Tongue (tissue), 2 donors: ENCODE measurements around the gene BCAT1. TPM values are rescaled to one million over a fixed set of nuclear protein-coding genes. Genes with fewer than 3 reads are reported as not detected.
"Not testable (repeated sequence)": the region's sequence is repeated elsewhere in the genome, so short reads cannot be mapped to it uniquely, and the experiment has no call there.

Source experiments
- DNase-seq: peaks from one replicate; pipeline ENCODE4 v3.0.0-alpha.2; 2015
- total RNA-seq: library from RNA; depleted of rRNA; stranded (reverse); fragments of >200 nt; gene quantifications from one replicate; pipeline ENCODE4 v1.2.3, GENCODE V29; 2014

The BCAT1 gene
- total RNA-seq, 1 donor from 2014 or later, result 29.6 TPM

DNA sequence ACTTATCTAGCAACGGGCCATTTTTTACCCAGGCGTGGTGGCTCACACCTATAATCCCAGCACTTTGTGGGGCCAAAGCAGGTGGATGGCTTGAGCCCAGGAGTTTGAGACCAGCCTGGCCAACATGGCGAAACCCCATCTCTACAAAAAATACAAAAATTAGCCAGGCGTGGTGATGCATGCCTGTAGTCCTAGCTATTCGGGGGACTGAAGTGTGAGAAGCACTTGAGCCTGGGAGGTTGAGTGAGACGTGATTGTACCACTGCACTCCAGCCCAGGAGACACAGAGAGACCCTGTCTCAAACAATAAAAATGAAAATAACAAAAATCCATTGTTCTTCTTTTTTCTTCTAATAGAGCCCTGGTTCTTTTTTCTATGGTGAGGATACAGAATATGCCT is 7.5 kb upstream of the BCAT1 start:
- DNase-seq, result not testable (repeated sequence)

GRCh38 chr12:24955853-24956252 is 7.0 kb upstream of the BCAT1 start:
- DNase-seq, result no peak

GRCh38 chr12:24955389-24955788 is 6.5 kb upstream of the BCAT1 start:
- no peak for DNase-seq

DNA sequence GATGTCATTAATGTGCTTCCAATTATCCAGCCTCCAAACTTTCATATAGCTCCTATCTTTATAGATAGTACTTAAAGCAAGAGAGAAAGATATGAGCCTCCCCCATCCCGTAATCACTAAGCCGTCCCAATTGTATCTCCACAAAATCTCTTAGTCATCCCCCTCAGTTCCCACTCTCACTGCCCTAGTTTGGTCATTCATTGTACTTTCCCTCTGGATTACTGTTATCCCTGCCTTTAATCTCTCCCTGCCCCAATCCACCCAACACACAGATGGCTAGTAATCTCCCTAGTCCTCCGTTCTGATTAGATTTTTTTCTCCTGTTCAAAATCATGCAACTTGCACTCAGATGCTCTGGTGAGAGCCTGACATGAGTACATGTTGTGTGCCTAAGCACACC is 5.4 kb upstream of the BCAT1 start:
- no peak for DNase-seq

DNA sequence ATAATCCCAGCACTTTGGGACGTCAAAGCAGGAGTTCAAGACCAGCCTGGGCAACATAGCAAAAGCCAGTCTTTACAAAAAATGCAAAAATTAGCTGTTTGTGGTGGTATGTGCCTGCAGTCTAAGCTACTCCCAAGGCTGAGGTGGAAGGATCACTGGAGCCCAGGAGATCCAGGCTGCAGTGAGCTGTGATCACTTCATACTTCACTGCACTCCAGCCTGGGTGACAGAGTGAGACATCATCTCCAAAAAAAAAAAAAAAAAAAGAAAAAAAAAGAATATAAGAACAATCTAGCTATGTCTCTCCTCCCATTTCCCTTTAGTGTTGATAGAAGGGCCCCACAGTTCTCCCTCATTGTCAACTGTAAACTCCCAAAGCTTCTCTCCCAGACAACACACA is 3.5 kb upstream of the BCAT1 start:
- no peak for DNase-seq

GRCh38 chr12:24950231-24950834 is 1.4 kb upstream of the BCAT1 start:
- DNase-seq, result no peak

DNA sequence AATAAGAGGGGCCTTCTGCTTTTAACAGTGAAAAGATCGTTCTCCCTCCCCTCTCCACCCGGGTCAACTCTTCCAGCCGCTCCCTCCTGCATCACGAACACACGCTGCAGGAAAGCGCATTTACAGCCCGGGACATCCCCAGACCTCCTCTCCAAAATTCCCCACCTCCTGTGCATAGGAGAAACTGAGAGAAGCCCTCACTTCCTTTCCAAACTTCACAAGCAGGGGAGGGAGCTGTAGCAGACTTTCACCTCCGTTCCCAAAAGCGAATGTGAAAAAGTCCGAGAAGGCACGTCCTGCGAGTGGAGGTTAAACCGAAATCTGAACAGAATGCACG is 513 bp downstream of the BCAT1 start:
- peak; percentile 80 for DNase-seq

- peak; percentile 45 for DNase-seq
Measured at GRCh38 chr12:24947541-24948419, 1.1 kb downstream of the BCAT1 start.

GRCh38 chr12:24945845-24946244 is 3.1 kb downstream of the BCAT1 start:
- DNase-seq, result peak; percentile 34

DNA sequence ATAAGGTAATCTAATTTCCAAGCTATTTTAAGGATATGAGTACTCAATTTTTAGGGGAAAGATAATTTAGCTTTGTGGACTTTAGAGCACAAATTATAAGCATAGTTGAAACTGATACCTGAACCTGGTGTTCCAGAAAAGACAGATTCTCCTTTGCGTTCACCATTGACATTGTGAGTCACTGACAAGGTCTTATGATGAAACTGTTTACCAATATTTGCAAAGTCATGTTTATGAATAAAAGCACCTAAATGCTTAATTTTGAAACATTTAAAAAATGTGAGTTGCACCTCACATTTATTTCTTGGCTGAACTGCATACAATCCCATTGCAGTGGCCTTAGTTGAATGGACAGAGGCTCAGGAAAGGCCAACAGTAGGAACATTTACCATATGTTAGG is 3.9 kb downstream of the BCAT1 start:
- no peak for DNase-seq

DNA sequence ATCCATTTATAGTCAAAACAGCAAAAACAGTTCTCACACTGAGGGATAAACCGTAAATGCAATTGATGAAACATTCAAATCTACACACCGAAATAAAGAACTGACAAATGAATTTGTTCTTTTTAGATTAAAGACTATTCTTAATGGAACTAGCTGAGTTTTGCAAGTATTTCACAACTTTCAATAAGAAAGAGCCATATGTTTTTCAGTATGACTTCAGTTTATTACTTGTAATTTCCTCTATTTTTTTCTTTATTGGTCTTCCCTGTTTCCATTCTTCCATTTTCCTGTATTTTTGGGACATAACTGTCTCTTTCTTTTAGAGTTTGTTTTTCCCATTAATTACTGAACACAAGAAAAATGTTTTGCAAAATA is 4.3 kb downstream of the BCAT1 start:
- DNase-seq, result no peak

- DNase-seq, result peak; percentile 94
Measured at GRCh38 chr12:24943947-24944600, 4.8 kb downstream of the BCAT1 start.

DNA sequence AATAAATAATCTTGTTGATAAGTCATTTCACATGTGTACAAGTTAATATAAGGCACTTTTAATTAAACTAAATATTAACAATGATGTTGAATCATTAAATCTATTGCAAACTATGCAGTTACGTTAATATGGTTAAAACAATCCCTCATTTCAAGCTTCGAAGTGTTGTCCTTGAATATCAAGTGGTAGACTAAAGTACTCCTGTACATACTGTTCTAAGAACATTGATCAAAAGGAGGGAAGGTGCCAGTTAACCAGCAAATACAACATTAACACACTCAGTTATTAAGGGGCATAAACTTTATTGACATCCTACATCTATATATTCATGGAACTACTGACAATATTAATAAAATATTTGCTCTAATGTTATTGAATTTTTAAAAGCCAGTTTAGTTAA is 8.7 kb downstream of the BCAT1 start:
- no peak for DNase-seq

GRCh38 chr12:24939551-24939950 is 9.3 kb downstream of the BCAT1 start:
- DNase-seq, result not testable (repeated sequence)

GRCh38 chr12:24938341-24938740 is 10.6 kb downstream of the BCAT1 start:
- no peak for DNase-seq

DNA sequence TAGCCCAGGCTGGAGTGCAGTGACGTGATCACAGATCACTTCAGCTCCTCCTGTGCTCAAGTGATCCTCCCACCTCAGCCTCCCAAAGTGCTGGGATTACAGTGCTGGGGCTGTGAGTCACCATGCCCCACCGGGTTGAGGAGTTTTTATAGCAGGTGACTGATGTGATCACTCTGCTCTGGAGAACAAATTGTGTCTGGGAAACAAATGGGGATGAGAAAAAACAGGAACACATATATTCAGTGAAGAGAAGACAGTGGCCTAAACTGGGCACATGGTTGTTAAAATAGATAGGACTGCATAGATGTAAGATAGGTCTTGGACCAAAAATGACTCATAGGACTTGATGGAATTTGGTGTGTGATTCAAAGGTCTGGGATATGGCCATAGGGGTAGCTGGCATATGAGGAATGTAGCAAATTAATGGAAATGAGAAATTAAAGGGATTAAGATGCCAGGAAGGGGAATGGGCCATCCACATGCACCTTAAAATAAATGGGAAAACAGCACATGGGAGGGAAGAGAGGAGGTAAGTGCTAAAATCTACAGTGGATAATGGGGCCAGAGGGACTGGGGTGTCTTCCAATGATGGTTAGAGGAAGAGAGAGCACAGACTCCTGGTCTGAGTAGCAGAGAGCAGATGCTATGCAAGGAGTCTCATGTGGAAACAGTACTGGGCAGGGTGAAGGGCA is 11.2 kb downstream of the BCAT1 start:
- no peak for DNase-seq

- no peak for DNase-seq
Measured at GRCh38 chr12:24933694-24934407, 15.1 kb downstream of the BCAT1 start.

- peak; percentile 28 for DNase-seq
Measured at GRCh38 chr12:24931666-24932405, 17.1 kb downstream of the BCAT1 start.

- DNase-seq, result no peak
Measured at GRCh38 chr12:24929953-24930352, 18.9 kb downstream of the BCAT1 start.

DNA sequence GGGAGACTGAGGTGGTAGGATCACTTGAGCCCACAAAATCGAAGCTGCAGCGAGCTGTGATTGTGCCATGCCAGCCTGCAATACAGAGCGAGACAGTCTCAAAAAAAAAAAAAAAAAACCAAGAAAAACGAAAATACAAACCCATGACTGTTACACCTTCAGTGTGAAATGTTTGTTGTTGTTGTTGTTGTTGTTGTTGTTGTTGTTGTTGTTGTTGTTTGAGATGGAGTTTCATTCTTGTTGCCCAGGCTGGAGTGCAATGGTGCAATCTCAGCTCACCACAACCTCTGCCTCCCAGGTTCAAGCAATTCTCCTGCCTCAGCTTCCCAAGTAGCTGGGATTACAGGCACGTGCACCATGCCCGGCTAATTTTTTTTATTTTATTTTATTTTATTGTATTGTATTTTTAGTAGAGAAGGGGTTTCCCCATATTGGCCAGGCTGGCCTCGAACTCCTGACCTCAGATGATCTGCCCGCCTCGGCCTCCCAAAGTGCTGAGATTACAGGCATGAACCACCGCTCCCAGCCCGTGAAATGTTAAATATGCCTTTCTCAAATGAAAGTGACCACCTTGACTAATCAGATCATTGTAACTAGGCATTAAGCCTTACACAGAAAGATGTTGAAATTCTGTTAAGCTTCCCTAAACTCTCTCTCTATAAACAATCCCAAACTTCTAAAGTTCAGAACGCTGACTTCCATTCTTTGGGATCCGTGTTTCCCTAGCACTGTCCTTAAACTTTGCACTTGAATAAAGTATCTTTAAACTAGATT is 20.2 kb downstream of the BCAT1 start:
- DNase-seq, result not testable (repeated sequence)

DNA sequence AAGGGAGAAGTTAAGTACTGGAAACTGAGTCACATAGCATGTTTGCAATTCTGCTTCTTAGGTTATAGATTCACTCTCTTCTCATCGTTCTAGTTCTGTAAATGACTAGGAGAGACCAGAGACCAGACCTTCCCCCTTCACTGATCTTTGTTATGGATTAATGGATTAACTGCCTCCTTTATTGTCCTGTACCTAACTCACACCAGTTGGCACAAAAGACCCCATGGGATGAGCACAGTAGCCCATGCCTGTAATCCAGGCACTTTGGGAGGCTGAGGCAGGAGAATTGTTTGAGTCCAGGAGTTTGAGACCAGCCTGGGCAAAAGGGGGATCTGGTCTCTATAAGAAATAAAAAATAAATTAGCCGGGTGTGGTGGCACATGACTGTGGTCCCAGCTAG is 20.8 kb downstream of the BCAT1 start:
- no peak for DNase-seq
